Ecto neural progenitor cell (in vitro differentiated cells): ENCODE results near the gene ACACB.

Experiments used
- DNase-seq: peaks from one replicate; pipeline ENCODE4 v3.0.0-alpha.2; 2018; ENCODE audit warnings: low spot score

Gene ACACB

GRCh38 chr12:109305547-109305946 is 189.2 kb downstream of the ACACB start:
- DNase-seq = no peak

GRCh38 chr12:109307051-109307450 is 190.7 kb downstream of the ACACB start:
- DNase-seq = no peak

GRCh38 chr12:109308534-109309380 is 192.4 kb downstream of the ACACB start, which contains the start of gene FOXN4:
Gene FOXN4, minus strand, starts transcription at chr12:109309284. Its CDS starts 963 bp downstream, at chr12:109308321.
- DNase-seq = peak; percentile 90

- DNase-seq = no peak
Observed at GRCh38 chr12:109309381-109310246, 193.2 kb downstream of the ACACB start.

- DNase-seq = no peak
Observed at GRCh38 chr12:109310247-109311125, 194.1 kb downstream of the ACACB start.
